GM18526 (cell line): Measurements from ENCODE around the gene TBC1D8B.

Experiments used
- POLR2A ChIP-seq: IDR thresholded peaks from 3 replicates; pipeline ENCODE4 v1.6.1; 2011; ENCODE audit not compliant: insufficient read length; ENCODE audit errors: extremely low read depth

The TBC1D8B gene

DNA sequence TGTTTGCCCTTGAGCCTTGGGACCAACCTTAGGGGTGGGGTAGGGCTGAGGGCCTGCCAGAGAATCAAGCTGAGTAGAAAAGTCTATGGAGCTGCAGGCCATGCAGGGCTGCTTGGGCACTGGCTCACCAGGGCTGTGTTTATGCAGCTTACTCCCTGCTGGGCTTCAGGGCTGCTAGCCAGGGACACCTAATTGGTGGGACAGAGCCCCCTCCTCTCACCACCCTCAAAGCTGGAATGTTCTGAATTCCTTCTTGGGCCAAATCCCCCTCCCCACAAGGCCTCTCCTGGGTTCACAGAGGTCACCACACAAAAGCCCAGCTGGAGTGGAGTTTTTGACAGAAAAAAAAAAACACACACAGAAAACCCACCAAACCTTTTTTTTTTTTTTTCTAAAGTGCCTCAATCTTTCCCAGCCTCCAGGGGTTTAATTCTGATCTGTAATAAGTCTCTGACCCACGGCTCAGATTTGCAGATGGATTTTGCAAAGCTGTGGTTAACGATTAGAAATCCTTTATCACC is 117.5 kb downstream of the TBC1D8B start, which contains the start of gene CLDN2:
CLDN2 (plus strand) TSS at position 471 of the 521 bp plus-strand sequence. CDS start 7,827 bp downstream, outside the sequence.
- no peak for TF ChIP-seq POLR2A

DNA sequence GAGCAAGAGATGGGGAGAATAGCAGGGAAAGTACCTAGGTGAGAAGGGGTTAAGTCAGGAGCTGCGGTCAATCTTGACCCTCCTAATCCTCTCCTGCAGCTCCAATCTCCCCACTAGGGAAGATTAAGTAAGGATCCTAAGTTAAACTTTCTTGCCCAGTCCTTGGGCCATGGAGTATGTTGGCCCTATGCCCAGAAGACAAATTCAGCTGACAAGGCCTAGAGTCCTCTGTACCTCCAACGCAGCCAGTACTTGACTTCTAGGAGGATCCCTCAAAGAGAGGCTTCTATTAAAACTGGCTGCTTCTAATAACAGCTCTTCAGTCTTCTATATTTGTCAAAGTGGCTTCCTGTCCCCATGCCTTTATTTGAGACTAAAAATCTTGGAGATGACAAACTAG is 119.2 kb downstream of the TBC1D8B start:
- TF ChIP-seq POLR2A: no peak
